ENCODE results near the gene ERN1. TPM values are rescaled to one million over a fixed set of nuclear protein-coding genes. Genes with fewer than 3 reads are reported as not detected.

The ERN1 gene
- total and polyA plus RNA-seq, 2 of the 13 experiments (the other 11 are each of a cell fraction or from before 2014, with no cell fraction given): 6.0 to 12.7 TPM

GRCh38 chr17:64081802-64082799 lies 47.8 kb downstream of the ERN1 start (continued):
- TF ChIP-seq IKZF5 (CRISPR knock-in tag; IDR thresholded peaks at IDR 0.05) (peak; percentile 98), SIX4 (CRISPR knock-in tag; IDR thresholded peaks at IDR 0.05) (no peak; the same call in 1 of the 2 replicates), MXD1 (CRISPR knock-in tag; IDR thresholded peaks at IDR 0.05) (no peak), MTF2 (CRISPR knock-in tag; IDR thresholded peaks at IDR 0.05; ENCODE audit: borderline replicate concordance) (no peak), ZNF276 (CRISPR knock-in tag; IDR thresholded peaks at IDR 0.05; ENCODE audit: low read depth) (0 out of 2 replicates have a peak, but pooled peaks have one; percentile 36), NCOA1 (CRISPR knock-in tag; IDR thresholded peaks at IDR 0.05) (no peak), SAP130 (CRISPR knock-in tag; IDR thresholded peaks at IDR 0.05; ENCODE audit: low read depth) (peak; percentile 97), DNMT3B (CRISPR knock-in tag; conservative IDR thresholded peaks at IDR 0.05) (peak; percentile 98), SNAPC4 (CRISPR knock-in tag; IDR thresholded peaks at IDR 0.05) (peak; percentile 97), ZNF205 (CRISPR knock-in tag; IDR thresholded peaks at IDR 0.05) (no peak), ZNF12 (CRISPR knock-in tag; IDR thresholded peaks at IDR 0.05) (peak; percentile 45; the same call in 1 of the 2 replicates), PRMT3 (CRISPR knock-in tag; IDR thresholded peaks at IDR 0.05; ENCODE audit: borderline replicate concordance, low read depth) (0 out of 2 replicates have a peak, but pooled peaks have one; percentile 57), NFKB2 (CRISPR knock-in tag; IDR thresholded peaks at IDR 0.05; ENCODE audit: borderline replicate concordance) (no peak), KDM1A (CRISPR knock-in tag; IDR thresholded peaks at IDR 0.05) (peak; percentile 46; the same call in 1 of the 2 replicates), ZNF136 (CRISPR knock-in tag; IDR thresholded peaks at IDR 0.05; ENCODE audit: low read depth) (peak; percentile 95), ZNF281 (CRISPR knock-in tag; IDR thresholded peaks at IDR 0.05; ENCODE audit: borderline replicate concordance) (peak; percentile 61)

Data from HepG2 (cell line).